GM19455 (cell line): Measurements from ENCODE around the gene CCDC107.

Experiments
- ATAC-seq: cut with Tn5 transposase; IDR thresholded peaks from one replicate; pipeline ENCODE4 v1.9.1; 2021; ENCODE audit not compliant: unreplicated experiment

CCDC107 gene

GRCh38 chr9:35700031-35700430 is 41.9 kb downstream of the CCDC107 start:
- no peak for ATAC-seq

GRCh38 chr9:35700942-35701341 is 42.9 kb downstream of the CCDC107 start:
- no peak for ATAC-seq

DNA sequence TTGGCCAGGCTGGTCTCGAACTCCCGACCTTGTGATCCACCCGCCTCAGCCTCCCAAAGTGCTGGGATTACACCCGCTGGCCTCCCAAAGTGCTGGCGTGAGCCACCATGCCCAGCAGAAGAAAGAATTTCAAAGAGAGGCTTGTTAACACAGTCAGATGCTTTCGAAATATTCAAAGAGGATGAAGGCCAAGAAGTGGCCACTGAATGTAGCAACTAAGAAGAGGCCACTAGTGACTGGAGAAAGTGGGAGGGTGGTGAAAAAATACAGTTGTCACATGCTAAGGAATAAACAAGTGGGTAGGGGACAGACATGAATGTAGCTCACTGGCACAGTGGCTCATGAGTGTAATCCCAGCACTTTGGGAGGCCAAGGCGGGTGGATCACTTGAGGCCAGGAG is 44.6 kb downstream of the CCDC107 start:
- no peak for ATAC-seq

DNA sequence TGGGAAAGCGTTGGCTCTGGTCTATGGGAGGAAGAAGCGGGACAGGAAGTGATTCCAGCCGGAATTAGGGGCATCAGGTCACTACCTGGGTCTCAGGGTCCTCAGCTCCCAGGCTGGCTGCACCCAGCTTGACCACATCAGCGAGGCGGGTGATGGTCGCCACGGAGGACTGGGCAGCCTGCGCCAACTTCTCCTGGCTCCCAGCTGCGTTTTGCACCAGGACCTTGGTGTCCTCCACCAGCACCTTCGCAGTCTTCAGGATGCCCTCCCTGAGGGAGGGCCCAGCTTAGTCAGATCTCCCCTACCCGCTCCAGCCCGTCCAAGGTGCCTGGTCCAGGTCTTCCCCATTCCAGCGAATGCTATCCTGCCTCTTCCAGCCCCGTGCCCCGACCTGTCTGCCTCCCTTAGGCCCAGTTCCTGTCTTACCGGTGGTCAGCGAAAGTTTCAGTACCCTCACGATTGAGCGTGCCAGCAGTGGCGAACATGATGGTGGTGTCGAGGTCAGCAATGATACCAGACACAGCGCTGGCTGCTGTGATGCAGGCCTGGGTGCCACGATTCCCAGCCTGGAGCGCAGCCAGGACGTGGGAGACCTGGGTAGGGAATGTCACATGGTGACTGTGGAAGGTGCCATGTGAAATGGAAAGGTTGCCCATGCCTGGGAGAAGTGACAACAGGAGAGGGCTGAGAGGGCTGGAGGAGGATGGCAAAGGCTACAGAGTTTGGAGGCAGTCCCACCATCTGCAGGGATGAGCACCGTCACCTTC is 46.0 kb downstream of the CCDC107 start:
- ATAC-seq = no peak

DNA sequence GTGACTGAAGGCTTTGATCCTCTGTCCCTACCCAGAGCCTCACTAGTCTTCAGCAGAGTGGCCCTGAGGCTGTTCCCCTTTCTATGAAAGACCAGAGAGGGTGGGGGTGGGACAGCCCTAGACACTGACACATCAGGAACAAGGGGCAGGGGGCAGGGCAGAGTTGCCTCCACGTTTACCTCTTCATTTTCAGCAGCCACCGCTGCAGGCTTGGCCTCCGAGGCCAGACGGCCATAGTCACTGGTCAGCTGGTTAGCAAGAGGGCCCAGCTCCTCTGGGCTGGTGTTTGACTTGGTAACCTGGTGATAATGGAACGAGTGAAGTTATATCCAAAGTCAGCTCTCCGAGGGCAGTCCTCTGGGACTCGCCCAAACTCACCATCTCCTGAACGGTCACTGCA is 47.3 kb downstream of the CCDC107 start:
- ATAC-seq = no peak

- no peak for ATAC-seq
These were observed 47.8 kb downstream of the CCDC107 start for GRCh38 chr9:35705836-35706430.

DNA sequence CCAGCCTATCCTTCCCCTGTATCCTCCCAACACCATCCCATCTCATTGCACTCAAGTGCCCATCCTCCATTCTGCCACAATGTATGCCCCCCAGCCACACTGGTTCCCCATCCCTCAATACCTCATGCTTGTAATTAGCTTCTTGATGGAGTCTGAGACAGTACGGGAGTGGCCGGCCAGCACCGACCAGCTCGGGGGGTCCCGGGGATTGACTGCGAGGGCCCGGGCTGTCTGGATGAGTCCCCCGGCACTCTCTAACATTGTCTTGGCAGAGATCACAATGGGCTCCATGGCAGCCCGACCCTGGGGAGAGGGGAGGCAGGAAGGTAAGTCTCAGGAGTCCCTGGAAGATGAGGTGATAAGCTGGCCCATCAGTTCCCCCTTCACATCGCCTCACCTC is 48.9 kb downstream of the CCDC107 start:
- no peak for ATAC-seq

- no peak for ATAC-seq
These were observed 50.1 kb downstream of the CCDC107 start for GRCh38 chr9:35708146-35708545.

- ATAC-seq = no peak
These were observed 52.9 kb downstream of the CCDC107 start for GRCh38 chr9:35710818-35711500.
